SHP77 treated with DMSO at 0.1 percent for 48 hours (cell line): Measurements from ENCODE around the gene ZNF689.
A peak's percentile ranks its signal among the peaks of the same experiment; 100 is the strongest.
"Not testable (repeated sequence)": the region's sequence is repeated elsewhere in the genome, so short reads cannot be mapped to it uniquely, and the experiment has no call there.

Experiments
- DNase-seq: peaks from one replicate; lab custom pipeline; 2025; lab: John Stamatoyannopoulos, UW

The ZNF689 gene

DNA sequence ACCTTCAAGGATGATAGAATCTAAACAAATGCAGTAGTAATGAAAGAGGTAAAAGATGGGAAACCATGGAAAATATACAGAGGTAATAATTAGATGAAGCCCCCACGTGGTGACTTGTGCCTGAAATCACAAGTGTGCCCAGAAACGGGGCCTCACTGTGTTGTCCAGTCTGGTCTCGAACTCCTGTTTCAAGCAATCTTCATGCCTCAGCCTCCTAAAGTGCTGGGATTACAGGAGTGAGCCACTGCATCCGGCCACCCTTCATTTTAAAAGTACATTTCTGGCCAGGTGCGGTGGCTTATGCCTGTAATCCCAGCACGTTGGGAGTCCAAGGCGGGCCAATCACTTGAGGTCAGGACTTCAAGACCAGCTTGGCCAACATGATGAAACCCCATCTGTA, 26.4 kb upstream of the ZNF689 start:
- no peak for DNase-seq

DNA sequence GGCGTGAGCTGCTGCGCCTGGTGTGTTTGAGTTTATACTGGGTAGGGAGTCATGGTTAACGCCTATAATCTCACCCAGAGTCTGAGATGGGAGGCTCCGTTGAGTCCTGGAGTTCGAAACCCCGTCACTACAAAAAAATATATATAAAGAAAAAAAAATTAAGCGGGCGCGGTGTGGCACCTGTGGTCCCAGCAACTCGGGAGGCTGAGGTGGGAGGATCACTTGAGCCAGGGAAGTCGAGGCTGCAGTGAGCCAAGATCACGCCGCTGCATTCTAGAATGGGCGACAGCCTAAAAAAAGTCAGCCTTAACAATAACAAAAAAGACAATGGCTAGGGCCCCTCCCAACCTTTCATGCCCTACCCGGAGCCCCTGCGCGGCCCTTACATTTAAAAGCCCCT, 23.3 kb upstream of the ZNF689 start:
- no peak for DNase-seq

GRCh38 chr16:30632454-30632853, 22.3 kb upstream of the ZNF689 start:
- not testable (repeated sequence) for DNase-seq

- DNase-seq: peak; percentile 82
Measured at GRCh38 chr16:30628628-30629540, 18.7 kb upstream of the ZNF689 start.

DNA sequence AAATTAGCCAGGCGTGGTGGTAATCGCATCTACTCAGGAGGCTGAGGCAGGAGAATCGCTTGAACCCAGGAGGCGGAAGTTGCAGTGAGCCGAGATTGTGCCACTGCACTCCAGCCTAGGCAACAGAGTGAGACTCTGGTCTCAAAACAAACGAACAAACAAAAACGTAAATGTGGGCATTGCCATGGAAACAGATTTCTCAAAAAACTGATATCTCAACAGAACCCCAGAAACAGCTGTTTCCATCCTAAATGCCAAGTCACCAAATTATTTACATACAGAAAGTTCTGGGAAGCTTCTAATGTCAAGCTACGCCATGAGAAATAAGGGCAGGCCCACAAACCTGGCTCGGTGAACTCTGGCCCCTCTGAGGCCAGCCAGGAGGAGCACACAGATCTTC, 16.0 kb upstream of the ZNF689 start:
- DNase-seq: no peak

DNA sequence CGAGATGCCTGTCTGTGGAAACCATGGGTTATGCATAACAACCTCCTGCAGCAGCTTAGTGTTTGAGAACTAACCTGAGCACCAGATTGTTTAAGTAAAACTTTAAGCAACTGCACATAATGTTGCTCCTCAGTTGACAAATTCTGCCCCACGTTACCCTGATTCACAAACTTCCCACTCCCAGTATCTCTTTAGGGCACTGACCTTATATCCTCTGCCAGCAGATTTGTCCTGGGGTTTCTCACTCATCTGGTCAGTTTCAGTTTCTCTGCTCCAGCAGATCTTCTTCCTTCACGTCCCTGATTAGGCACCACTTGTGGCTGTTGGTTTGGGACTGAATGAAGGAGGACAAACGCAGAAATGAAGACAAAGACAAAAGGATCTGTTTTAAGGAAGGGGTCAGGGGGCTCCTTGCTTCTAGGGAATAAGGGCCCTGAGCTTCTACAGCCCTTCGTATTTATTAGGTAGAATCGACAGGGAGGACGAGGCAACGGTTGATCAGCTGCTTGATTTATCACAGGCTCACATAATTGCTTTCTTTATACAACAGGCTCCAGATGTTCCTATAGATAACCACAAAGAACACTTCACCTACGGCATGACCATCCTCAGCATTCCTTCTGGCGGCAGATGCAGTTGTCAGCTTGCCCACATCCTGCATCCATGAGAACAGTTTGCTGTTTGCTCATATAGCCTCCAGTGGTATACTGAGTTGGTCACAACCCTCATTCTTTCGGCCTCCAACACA, 13.5 kb upstream of the ZNF689 start:
- no peak for DNase-seq

GRCh38 chr16:30622455-30623032, 12.4 kb upstream of the ZNF689 start:
- DNase-seq: no peak

DNA sequence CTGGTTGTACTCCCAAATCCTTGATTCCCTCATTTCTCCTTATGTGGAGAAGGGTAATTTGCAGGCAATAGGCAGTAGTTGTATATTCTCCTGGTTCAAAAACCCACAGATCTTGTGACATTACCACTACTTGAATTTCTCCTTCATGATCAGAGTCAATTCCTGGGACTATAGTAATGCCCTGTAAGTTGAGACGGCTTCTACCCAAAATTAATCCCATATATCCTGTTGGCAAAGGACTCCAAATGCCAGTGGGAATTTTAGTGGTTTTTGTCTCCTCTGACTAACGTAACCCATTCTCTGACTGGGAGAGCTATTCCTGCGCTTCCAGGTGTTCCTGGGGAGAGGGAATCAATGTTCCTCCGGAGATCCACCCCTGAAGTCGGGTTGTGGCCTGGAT, 11.6 kb upstream of the ZNF689 start:
- DNase-seq: no peak

GRCh38 chr16:30620169-30620568, 10.0 kb upstream of the ZNF689 start:
- no peak for DNase-seq

DNA sequence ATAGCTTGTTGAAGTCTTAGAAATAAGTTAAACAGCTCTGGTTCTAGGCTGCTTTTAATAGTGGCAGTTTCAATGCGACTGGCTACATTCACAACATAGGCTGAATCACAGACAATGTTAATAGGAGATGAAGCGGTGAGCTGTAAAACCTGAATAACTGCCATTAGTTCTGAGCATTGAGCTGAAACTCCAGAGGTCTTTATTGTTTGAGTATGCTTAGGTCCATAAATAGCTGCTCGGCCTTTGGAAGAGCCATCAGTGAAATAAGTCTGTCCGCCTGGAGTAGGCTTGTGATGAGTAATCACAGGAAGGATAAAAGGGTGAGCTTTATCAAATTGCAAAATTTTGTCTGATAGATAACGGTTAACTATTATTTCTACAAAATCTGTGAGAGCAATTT, 9.4 kb upstream of the ZNF689 start:
- DNase-seq: no peak

DNA sequence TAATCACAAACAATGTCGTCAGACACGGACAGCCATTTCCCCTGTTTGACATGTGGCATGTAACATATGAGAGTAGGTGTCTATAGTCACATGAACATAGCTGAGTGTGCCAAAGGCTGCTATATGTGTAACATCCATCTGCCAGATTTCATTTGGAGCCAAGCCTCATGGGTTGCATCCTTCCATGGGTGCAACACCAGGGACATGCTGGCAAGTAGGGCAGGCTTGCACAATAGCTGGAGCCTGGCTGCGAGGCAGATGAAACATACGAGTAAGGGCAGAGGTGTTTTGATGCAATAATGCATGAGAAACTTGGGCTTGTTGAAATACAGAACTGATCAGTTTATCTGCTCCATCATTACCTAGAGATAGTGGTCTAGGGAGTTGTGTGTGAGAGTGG, 9.0 kb upstream of the ZNF689 start:
- no peak for DNase-seq

GRCh38 chr16:30615358-30616091, 5.3 kb upstream of the ZNF689 start:
- DNase-seq: peak; percentile 87

DNA sequence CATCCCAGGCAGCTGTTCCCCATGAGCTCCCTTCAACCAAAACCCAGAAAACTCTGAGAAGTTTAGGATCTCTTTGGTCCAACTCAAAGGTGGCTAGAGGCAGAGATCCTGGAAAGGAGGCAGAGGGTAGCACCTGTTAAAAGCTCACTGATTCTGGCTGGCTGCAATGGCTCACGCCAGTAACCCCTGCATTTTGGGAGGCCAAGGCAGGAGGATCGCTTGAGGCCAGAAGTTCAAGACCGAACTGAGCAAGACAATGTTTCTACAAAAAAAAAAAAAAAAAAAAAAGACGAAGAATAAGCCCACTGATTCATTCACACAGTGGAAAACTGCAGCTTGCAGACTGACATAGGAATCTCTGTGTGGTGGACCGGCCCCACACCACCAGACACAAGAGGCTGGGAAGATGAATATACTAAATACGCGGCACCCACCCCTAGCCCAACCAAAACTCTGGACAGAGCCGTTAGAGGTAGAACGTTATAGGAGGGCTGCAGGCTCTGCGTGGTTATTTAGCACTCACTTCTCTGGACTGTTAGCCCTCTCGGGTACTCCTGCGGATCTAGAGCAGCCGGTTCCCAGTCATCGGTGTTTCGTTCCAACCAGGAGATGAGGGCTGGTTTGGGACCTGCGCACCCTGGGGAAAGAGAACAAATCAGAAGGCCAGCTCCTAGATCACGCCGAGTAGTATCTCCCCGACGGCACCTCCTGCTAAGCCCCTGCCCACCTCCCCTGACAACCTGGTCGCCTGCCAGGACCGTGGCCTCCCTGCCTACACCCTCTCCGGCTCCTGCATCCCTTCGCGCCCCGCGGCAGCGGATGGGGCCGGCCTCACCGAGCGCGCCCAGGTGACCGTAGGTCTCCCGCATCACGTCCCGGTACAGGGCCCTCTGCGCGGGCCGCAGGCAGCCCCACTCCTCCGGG, 925 bp downstream of the ZNF689 start:
- DNase-seq: peak; percentile 17

- no peak for DNase-seq
Measured at GRCh38 chr16:30606004-30606403, 4.2 kb downstream of the ZNF689 start.

GRCh38 chr16:30605158-30605557, 5.0 kb downstream of the ZNF689 start:
- no peak for DNase-seq

DNA sequence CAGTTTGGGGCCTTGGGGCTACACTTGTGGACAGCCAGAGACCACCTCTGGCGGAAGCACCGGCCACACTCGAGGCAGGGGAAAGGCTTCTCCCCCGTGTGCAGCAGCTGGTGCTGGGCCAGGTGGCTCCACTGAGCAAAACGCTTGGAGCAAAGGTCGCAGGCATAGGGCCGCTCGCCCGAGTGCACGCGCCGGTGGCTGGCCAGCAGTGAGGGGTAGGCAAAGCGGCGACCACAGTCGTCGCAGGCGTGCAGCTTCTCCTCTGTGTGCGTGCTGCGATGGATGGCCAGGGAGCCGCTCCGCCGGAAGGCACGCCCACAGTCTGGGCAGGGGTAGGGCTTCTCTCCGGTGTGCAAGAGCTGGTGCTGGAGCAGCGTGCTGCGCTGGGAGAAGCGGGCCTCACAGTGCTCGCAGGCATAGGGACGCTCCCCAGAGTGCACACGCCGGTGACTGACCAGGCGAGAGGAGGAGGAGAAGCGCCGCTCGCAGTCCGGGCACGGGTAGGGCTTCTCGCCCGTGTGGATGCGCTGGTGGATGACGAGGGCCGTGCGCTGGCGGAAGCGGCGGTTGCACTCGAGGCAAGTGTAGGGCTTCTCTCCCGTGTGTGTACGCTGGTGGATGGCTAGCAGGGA, 5.8 kb downstream of the ZNF689 start:
- DNase-seq: no peak

GRCh38 chr16:30603945-30604315, 6.3 kb downstream of the ZNF689 start:
- DNase-seq: no peak

- DNase-seq: no peak
Measured at GRCh38 chr16:30602616-30603277, 7.4 kb downstream of the ZNF689 start.

DNA sequence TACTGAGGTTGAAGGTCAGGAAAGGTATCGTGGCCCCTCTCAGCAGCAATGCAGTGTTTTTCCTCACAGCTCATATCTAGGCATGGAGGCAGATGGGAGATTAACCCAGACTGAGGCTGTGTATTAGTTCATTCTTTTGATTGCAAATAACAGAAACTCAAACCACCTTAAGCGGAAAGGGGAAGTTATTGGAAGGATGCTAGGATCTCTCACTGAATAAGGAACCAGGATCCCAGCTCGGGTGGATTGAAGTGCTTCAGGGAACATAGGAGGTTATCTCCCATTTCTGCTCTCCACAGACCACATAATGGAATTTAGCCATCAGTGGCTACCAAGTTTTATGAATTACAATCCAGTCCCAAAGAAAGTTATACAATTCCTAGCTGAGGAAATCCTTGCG, 8.2 kb downstream of the ZNF689 start:
- DNase-seq: no peak

DNA sequence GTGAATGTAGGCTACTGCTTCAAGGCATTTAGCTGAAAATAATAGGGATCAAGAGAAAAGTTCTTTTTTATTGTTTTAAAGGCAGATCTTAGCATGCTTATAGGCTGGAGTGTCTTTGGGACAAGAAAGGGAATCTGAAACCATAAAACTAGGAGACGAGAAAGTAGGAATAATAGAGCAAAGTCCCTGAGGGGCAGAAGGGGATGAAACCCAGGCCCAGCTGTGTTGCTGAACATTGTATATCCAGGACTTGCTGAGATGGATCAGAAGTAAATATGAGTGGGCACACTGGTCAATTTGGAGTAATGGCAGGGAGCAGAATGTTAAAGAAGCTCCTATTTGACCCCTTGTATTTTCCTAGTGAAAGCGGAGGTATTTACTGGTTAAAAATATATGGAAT, 9.3 kb downstream of the ZNF689 start:
- no peak for DNase-seq
